Lower lobe of right lung (tissue), 2 donors: Measurements from ENCODE around the gene PARS2. TPM values are rescaled to one million over a fixed set of nuclear protein-coding genes. Genes with fewer than 3 reads are reported as not detected.
A peak's percentile ranks its signal among the peaks of the same experiment; 100 is the strongest.

Experiments
- ATAC-seq, 2 donors: fragments of 200-7000 bp; cut with Tn5 transposase; one replicate each; pipeline ENCODE4 v1.9.1; 2020 to 2022; ENCODE audit warnings: mild to moderate bottlenecking in 2 of 2, moderate library complexity in 2 of 2
- DNase-seq: peaks from one replicate; pipeline ENCODE4 v3.0.0-alpha.2; 2020
- H3K27ac ChIP-seq: fragments of 200-600 bp; one replicate; pipeline ENCODE4 v1.8.0; 2022
- H3K27me3 ChIP-seq: fragments of 200-600 bp; one replicate; pipeline ENCODE4 v1.8.0; 2022; ENCODE audit warnings: low read depth
- H3K36me3 ChIP-seq: fragments of 200-600 bp; one replicate; pipeline ENCODE4 v1.8.0; 2022; ENCODE audit warnings: mild to moderate bottlenecking
- H3K4me1 ChIP-seq: fragments of 200-600 bp; one replicate; pipeline ENCODE4 v1.8.0; 2022
- H3K4me3 ChIP-seq: fragments of 200-600 bp; one replicate; pipeline ENCODE4 v1.8.0; 2022; ENCODE audit warnings: mild to moderate bottlenecking
- H3K9me3 ChIP-seq: fragments of 200-600 bp; one replicate; pipeline ENCODE4 v1.8.0; 2022
- intact Hi-C: fragments of 100-400 bp; cut with DNase I; formaldehyde crosslinking; loops from one replicate; pipeline ENCODE4 v1.11.0; 2022
- total RNA-seq: library from RNA; stranded (reverse); fragmentation: NEBNext Ultra II Directional; extraction: Animal tissue kit (Norgen Biotek cat#: 25700); gene quantifications from one replicate; pipeline ENCODE4 v1.2.1, GENCODE V29; 2021
- TF ChIP-seq, protein P1 (sequence below): fragments of 200-600 bp; IDR thresholded peaks from one replicate; pipeline ENCODE4 v1.8.0; 2022; ENCODE audit warnings: antibody characterized with exemption, mild to moderate bottlenecking
- donor health status: DM: no; HTN: yes; CAD: no; lungs with severe emphysema.

PARS2 gene
- total RNA-seq, 1 donor from 2014 or later = 3.3 TPM

DNA sequence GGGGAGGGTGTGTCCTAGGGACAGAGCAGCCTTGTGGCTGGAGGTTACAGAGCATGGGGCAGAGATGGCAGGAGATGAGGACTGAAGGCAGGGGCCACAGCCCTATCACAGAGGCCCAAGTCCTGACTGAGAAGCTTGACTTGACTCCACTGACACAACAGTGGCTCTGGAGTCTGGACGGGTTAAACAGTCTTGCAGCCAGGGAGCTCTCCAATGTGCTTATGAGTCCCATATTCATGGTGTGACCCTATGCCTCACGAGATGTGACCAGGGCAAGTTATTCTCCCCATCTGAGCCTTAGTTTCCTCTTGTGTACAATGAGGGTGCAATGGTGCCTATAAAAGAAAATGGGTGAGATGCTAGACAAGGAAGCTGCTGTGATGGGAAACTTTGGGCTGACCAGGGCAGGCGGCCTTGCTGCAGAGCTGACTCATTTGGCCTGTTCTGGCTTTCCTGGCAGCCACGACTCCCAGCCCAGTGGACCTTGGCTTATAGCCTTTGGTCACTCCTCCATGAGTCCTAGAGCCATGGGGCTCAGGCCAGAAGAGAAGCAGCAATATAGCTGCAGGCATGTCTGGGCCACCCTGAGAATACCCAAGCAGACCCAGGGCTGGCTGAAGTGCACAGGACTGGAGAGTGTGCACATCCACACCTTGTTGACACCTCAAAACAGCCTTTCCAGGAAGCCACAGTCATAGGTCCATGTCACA lies 39.6 kb upstream of the PARS2 start:
- TF ChIP-seq, protein P1, sequence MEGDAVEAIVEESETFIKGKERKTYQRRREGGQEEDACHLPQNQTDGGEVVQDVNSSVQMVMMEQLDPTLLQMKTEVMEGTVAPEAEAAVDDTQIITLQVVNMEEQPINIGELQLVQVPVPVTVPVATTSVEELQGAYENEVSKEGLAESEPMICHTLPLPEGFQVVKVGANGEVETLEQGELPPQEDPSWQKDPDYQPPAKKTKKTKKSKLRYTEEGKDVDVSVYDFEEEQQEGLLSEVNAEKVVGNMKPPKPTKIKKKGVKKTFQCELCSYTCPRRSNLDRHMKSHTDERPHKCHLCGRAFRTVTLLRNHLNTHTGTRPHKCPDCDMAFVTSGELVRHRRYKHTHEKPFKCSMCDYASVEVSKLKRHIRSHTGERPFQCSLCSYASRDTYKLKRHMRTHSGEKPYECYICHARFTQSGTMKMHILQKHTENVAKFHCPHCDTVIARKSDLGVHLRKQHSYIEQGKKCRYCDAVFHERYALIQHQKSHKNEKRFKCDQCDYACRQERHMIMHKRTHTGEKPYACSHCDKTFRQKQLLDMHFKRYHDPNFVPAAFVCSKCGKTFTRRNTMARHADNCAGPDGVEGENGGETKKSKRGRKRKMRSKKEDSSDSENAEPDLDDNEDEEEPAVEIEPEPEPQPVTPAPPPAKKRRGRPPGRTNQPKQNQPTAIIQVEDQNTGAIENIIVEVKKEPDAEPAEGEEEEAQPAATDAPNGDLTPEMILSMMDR = no peak
- peaks cover 15% of the 10 kb centered on the region for H3K27me3 ChIP-seq
- intact Hi-C loops = no loop called here
- peaks cover 22% of the 10 kb centered on the region for H3K4me1 ChIP-seq
- no peaks in the 10 kb centered on the region for H3K36me3 ChIP-seq
- no peak overlapping the region for H3K27ac ChIP-seq
- H3K4me3 ChIP-seq = no peak overlapping the region
- peak; percentile 26 for DNase-seq
- no peak for ATAC-seq
- H3K9me3 ChIP-seq = no peaks in the 10 kb centered on the region

DNA sequence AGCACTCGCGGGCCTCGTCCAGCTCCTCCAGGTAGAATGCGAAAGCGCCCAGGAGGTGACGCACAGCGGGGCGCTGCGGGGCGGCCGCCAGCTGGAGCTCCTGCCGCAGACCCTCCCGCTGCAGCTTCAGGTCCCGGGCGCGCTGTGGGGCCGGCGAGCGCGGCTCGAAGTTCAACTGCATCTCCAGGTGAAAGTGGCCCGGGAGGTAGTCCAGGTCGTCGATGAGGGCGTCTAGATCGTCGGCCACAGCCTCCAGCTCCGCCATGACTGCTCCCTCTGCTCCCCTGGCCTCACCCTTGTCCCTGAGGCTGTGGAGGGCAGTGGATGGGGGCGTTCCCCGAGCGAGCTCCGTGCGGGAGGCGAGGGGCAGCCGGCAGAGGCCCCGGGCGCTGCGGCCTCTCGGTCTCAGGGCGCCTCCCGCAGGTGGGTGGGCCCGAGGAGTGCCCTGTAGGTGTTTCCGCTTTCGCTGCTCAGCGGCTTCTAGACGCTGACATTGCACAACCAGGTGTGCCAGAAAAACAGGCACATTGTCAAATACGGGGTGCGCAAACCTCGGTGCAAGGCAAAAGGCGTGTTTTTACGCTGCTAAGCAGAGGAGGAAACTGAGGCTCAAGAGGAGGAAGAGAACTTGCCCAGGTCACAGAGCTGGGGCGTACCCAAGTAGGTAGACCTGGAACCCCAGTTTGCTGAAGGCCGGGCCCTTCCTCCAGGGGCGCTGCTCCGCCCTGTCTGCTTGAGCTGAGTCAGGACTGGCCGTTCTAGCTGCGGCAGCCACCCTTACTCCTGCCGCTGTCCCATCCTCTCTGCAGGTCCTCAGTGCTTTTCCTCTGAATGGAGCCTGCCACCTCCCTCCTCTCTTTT lies 36.8 kb upstream of the PARS2 start, which contains the start of gene TTC22:
TSS of gene TTC22 (minus strand) at position 425 of the 861 bp plus-strand sequence. CDS start at position 265, 160 bp downstream.
- Histone ChIP-seq H3K27ac (peak within 1 kb of the TSS; percentile 79), H3K4me3 (peak within 1 kb of the TSS; percentile 65), H3K36me3 (no peaks in the 10 kb centered on the region), H3K9me3 (no peaks in the 10 kb centered on the region), H3K27me3 (peaks cover 15% of the 10 kb centered on the region), H3K4me1 (peaks cover 22% of the 10 kb centered on the region)
- intact Hi-C loops = no loop called here
- ATAC-seq = peak; percentile 89 to 94
- DNase-seq = peak; percentile 85
- TF ChIP-seq, protein P1 = peak; percentile 53

DNA sequence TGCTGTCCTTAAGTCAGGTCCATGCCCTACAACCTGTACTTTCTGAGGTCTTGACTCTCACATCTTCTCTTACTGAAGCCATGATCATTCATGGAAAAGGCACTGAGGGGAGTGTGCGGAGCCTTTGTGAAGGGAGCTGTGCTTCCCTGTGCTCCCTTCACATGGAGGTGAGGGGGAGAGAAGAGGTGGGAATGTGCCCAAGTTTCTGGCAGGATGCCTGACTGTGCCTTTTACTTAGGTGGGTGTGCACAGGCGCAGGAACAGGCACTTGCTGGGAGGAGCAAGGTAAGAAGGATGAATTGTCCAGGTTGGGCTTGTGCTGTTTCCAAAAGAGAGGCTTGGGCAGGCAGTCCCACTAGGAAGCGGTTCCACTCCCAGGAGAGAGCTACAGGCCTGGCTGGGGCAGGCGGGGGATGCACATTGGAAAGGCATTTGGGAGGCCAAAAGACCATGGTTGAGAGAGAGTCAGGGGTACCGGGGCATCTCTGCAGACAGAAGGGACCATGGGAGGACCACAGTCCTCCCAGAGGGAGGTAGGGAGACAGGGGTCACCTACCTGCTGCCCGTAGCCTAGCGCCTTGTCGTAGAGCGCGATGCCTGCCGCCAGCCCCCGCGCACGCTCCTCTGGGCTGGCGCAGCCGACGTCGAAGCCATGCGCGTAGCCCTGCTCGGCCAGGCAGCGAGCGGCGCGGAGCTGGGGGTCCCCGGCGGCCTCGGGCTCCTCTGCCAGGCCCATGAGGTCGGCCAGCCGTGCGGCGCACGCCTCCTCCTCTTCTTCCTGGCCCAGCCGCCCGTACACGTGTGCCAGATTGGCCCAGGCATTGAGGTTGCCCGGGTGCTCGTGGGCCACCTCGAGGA lies 35.9 kb upstream of the PARS2 start:
- DNase-seq = no peak
- H3K27ac ChIP-seq = peak overlapping the region; percentile 79
- intact Hi-C loops = no loop called here
- H3K4me3 ChIP-seq = peak overlapping the region; percentile 65
- H3K9me3 ChIP-seq = no peaks in the 10 kb centered on the region
- no peak for ATAC-seq
- peaks cover 15% of the 10 kb centered on the region for H3K27me3 ChIP-seq
- H3K4me1 ChIP-seq = peaks cover 22% of the 10 kb centered on the region
- H3K36me3 ChIP-seq = no peaks in the 10 kb centered on the region
- TF ChIP-seq, protein P1 = no peak

DNA sequence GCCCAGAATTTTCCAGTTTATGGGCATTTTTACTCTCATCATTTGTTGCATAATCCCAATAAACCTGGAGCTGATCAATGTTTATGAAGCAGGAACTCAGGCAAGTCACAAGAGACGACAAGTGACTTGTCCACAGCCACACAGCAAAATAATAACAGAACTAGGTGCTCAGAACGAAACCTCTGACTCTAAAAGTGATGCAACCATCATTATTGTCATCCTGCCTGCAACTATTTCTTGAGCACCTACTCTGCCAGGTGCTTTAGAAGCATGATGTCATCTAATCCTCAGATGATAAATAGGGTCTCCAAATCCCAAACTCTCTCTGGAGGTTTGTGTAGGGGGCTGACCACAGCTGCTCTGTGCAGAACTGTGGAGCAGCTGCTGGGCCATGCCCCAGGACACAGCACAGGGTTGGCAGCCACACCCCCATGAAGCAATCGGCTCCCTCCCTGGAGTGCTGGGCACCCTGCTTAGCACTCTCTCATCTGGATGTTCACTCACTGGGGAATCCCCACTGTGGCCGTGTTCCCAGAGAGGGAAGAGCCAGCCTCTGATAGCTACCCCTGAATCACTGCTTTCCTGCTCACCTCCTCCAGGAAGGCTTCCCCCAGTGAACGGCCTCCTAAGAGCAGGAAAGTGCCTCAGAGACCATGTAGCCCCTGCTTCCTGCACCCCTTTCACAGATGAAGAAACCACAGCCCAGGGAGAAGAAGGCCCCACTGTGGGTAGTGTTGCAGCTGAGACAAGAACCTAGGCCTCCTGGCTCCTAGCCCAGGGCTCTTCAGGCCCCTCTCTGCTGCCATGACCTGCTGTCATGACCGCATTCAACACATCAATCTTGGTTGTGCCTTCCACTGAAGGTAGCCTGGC lies 34.7 kb upstream of the PARS2 start:
- TF ChIP-seq, protein P1 = no peak
- Histone ChIP-seq H3K27me3 (peaks cover 15% of the 10 kb centered on the region), H3K4me1 (peaks cover 22% of the 10 kb centered on the region), H3K27ac (peak overlapping the region; percentile 4), H3K36me3 (no peaks in the 10 kb centered on the region), H3K4me3 (no peak overlapping the region), H3K9me3 (no peaks in the 10 kb centered on the region)
- DNase-seq (no peak), ATAC-seq (peak; percentile 27 to 51)
- intact Hi-C loops = no loop called here
